IPS-18a (cell line): ENCODE results near the gene CNTN4.
"Not testable (repeated sequence)": the region's sequence is repeated elsewhere in the genome, so short reads cannot be mapped to it uniquely, and the experiment has no call there.

ENCODE experiments used
- H3K27ac ChIP-seq: one replicate; pipeline ENCODE4 v1.5.1; 2013; ENCODE audit warnings: low read length
- H3K27me3 ChIP-seq: one replicate; pipeline ENCODE4 v1.6.1; 2013; ENCODE audit warnings: mild to moderate bottlenecking, low read length; ENCODE audit not compliant: control insufficient read depth, insufficient read depth
- H3K36me3 ChIP-seq: one replicate; pipeline ENCODE4 v1.6.1; 2013; ENCODE audit warnings: low read depth, low read length; ENCODE audit not compliant: control insufficient read depth
- H3K4me1 ChIP-seq: one replicate; pipeline ENCODE4 v1.6.1; 2013; ENCODE audit warnings: low read depth, low read length; ENCODE audit not compliant: control insufficient read depth
- H3K4me3 ChIP-seq: one replicate; pipeline ENCODE4 v1.5.1; 2013; ENCODE audit warnings: low read length
- H3K9ac ChIP-seq: one replicate; pipeline ENCODE4 v1.6.1; 2013; ENCODE audit warnings: mild to moderate bottlenecking, low read length, moderate library complexity
- H3K9me3 ChIP-seq: one replicate; pipeline ENCODE4 v1.6.1; 2013; ENCODE audit warnings: low read depth, low read length; ENCODE audit not compliant: control insufficient read depth

CNTN4 gene

DNA sequence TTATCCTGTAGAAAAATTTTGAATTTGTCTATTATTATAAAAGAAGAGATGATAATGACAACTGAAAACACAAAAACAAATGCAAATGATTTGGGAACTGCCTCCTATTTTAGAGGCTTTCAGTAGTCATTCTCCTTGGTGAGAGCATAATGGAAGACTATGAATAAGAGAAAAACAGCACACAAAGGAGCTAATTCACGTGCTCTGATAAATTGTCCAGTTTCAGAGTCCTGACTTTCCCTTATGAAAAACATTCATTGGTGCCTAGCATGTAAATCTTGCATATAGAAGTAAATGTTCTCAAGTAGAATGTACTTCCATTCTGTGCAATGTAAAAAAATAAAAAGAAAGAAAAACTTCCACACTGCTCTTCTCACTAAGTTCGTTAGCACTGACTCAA lies 805.4 kb downstream of the CNTN4 start:
- no peak overlapping the region for H3K9ac ChIP-seq
- no peaks in the 10 kb centered on the region for H3K27me3 ChIP-seq
- H3K36me3 ChIP-seq, result no peaks in the 10 kb centered on the region
- H3K4me1 ChIP-seq, result peaks cover 24% of the 10 kb centered on the region
- no peak overlapping the region for H3K27ac ChIP-seq
- no peaks in the 10 kb centered on the region for H3K9me3 ChIP-seq
- H3K4me3 ChIP-seq, result no peak overlapping the region

DNA sequence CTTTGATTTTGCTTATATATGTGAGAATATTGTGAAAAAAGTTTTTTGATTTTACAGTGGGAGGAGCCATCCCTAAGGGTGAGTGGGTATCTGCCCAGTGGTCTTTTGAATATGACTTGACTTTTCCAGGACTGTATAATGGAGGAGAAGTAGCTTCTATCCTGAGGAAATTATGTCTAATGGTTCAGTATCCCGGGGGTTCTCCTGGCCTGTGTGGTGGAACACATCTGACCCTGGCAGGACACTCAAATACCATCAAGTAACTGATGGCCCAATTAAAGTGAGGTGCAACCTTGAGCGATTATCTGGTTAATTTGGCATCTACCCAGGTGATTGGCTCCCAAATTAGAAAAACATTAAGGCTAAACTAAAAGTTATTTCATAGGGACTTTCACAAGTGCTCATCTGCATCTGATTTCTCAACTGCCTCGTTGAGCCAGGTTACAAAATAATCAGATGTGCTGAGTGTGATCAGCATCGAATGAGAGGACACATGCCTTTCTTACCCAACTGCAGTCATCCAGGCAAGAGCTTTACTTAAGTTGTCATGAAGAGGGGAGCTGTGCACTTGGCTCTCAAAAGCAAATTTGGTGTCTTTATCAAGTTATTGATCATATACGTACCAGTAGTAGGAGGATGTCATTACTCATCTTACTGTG lies 810.2 kb downstream of the CNTN4 start:
- Histone ChIP-seq H3K4me3 (no peak overlapping the region), H3K9me3 (no peaks in the 10 kb centered on the region), H3K4me1 (peaks cover 5% of the 10 kb centered on the region), H3K9ac (no peak overlapping the region), H3K36me3 (no peaks in the 10 kb centered on the region), H3K27me3 (no peaks in the 10 kb centered on the region), H3K27ac (no peak overlapping the region)

DNA sequence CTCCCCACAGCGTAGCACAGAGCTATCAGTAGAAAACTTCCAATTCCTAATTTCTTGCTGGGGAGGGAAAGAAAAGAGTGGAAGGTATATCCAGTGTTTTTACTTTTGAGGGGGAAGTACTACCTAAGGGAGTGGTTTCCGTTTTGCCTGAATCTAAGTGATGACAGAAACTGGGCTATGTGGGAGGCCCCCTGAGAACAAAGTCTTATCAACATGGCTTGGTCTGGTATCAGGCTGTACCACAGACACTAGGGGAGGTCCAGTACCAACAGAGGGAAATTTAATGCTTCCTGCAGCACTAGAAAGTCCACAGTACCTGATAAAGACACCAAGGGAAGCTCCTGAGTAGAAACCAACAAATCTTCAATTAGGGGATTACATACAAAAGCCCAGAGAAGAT lies 812.3 kb downstream of the CNTN4 start:
- no peaks in the 10 kb centered on the region for H3K4me1 ChIP-seq
- H3K9me3 ChIP-seq, result no peaks in the 10 kb centered on the region
- no peaks in the 10 kb centered on the region for H3K36me3 ChIP-seq
- no peak overlapping the region for H3K27ac ChIP-seq
- H3K4me3 ChIP-seq, result no peak overlapping the region
- H3K9ac ChIP-seq, result no peak overlapping the region
- H3K27me3 ChIP-seq, result no peaks in the 10 kb centered on the region

DNA sequence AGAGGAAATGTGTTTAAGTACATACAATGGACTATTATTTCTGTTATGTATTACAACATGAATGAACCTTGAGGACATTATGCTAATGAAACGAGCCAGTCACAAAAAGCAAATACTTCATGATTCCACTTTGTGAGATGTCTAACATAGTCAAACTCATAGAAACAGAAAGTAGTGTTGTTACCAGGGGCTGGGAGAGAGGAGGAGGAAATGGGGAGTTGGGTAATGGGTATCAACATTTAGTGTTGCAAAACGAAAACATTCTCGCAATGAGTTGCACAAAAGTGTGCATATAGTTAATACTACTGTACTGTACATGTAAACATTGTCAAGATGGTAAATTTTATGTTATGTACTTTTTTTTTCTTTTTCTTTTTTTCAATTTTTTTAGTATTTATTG lies 817.2 kb downstream of the CNTN4 start:
- Histone ChIP-seq H3K4me1 (no peaks in the 10 kb centered on the region), H3K9ac (no peak overlapping the region), H3K36me3 (no peaks in the 10 kb centered on the region), H3K4me3 (no peak overlapping the region), H3K27ac (no peak overlapping the region), H3K9me3 (no peaks in the 10 kb centered on the region), H3K27me3 (no peaks in the 10 kb centered on the region)

DNA sequence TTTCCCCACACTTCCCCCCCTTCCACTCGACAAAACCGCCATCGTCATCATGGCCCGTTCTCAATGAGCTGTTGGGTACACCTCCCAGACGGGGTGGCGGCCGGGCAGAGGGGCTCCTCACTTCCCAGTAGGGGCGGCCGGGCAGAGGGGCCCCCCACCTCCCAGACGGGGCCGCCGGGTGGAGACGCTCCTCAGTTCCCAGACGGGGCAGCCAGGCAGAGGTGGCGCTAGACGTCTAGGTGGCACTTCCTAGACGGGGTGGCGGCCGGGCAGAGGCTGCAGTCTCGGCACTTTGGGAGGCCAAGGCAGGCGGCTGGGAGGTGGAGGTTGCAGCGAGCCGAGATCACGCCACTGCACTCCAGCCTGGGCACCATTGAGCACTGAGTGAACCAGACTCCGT lies 818.0 kb downstream of the CNTN4 start:
- H3K4me1 ChIP-seq, H3K36me3 ChIP-seq: not testable (repeated sequence)

DNA sequence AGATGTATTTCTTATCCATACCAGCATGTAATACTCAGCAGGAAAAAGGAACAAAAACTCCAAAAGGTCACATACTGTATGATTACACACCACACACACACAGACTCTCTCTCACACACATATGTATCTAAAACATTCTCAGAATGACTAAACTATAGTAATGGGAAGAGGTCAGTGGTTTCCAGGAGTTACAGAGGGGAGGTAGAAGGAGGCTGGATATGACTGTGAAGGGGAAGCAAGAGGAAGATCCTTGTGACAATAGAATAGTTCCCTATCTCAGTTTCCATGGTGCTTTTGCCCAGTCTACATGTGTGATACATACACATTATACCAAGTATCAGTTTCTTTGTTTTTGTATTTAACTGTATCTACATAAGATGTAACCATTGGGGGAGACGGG lies 821.4 kb downstream of the CNTN4 start:
- no peak overlapping the region for H3K4me3 ChIP-seq
- no peak overlapping the region for H3K9ac ChIP-seq
- H3K36me3 ChIP-seq, result no peaks in the 10 kb centered on the region
- no peaks in the 10 kb centered on the region for H3K9me3 ChIP-seq
- no peaks in the 10 kb centered on the region for H3K27me3 ChIP-seq
- no peak overlapping the region for H3K27ac ChIP-seq
- peaks cover 5% of the 10 kb centered on the region for H3K4me1 ChIP-seq

More for the DNA sequence above, 818.0 kb downstream of the CNTN4 start:
- not testable (repeated sequence) for H3K27me3 ChIP-seq, H3K27ac ChIP-seq, H3K9me3 ChIP-seq, H3K9ac ChIP-seq, H3K4me3 ChIP-seq

DNA sequence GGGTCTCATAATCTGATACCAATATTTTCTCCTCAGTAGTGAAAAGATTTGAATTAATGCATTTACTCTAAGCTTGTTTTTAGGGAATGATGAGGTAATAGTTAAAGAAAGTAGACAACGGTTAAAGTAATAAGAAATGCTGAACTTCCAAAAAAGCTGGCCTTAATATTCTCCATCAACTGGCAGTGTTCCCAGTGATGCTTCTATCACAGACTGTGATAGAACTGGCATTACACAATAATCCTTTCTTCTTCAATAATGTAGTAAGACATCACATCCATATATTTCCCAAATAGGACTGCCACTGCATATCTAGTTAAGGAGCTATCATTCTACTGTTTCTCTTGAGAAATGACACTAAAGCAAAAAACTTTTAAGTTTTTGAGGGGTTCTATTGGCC lies 822.8 kb downstream of the CNTN4 start:
- Histone ChIP-seq H3K36me3 (no peaks in the 10 kb centered on the region), H3K9me3 (no peaks in the 10 kb centered on the region), H3K27ac (no peak overlapping the region), H3K4me1 (peaks cover 5% of the 10 kb centered on the region), H3K4me3 (no peak overlapping the region), H3K27me3 (no peaks in the 10 kb centered on the region), H3K9ac (no peak overlapping the region)

DNA sequence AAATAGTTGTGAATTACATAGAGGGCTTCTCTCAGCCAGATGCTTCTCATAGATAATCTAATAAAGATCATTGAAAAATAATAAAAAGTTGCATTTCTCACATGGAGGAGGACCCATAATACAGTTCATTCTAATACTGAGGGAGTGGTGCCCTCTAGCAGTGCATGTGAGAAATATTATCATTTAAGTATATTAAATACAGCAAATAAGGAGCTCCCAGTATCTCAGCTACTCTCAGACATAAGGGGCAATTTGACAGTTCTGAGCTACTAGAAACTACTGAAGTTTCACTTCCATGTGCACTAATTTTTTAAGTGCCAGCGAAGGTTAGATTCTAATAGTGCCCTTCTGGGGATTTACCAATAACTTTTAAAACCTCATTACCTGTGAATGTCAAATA lies 823.2 kb downstream of the CNTN4 start:
- no peaks in the 10 kb centered on the region for H3K27me3 ChIP-seq
- no peak overlapping the region for H3K27ac ChIP-seq
- peaks cover 5% of the 10 kb centered on the region for H3K4me1 ChIP-seq
- H3K4me3 ChIP-seq, result no peak overlapping the region
- no peak overlapping the region for H3K9ac ChIP-seq
- H3K36me3 ChIP-seq, result no peaks in the 10 kb centered on the region
- no peaks in the 10 kb centered on the region for H3K9me3 ChIP-seq

DNA sequence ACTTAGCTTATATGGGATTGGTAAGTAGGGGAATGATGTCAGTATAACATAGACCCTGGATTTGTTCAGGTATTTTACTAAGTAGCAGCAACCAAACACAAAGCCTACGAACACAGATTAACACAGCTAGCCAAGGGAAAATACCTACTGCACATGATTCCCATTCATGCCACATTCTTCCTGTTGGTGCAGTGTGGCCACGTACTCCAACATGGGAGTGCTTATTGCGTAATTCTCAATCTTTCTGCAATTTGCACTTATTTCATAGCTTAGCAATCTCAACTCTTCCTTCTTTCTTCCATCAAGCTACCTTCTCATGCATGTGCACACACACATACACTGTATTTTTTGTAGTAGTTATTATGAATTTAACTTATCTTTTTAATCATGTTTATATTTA lies 824.7 kb downstream of the CNTN4 start:
- Histone ChIP-seq H3K9ac (no peak overlapping the region), H3K36me3 (no peaks in the 10 kb centered on the region), H3K27me3 (no peaks in the 10 kb centered on the region), H3K9me3 (no peaks in the 10 kb centered on the region), H3K4me3 (no peak overlapping the region), H3K27ac (no peak overlapping the region), H3K4me1 (peaks cover 5% of the 10 kb centered on the region)

DNA sequence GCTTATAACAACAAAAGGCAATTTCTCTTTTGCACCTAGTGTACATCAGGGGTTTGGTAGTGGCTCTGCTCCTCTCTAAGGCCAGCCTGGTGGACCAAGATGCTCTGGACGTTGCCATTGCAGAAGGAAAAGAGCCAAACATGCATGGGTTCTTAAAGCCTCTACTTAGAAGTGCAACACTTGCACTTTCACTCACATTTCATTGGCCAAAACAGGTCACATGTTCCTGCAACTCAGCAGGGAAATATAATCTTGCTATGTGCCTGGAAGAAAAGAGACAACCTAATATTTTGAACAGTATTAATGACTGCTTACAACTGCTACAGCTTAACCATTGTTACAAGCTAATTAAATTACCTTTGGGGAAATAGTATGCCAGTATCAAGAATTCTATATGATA lies 828.6 kb downstream of the CNTN4 start:
- Histone ChIP-seq H3K9ac (no peak overlapping the region), H3K4me3 (no peak overlapping the region), H3K9me3 (no peaks in the 10 kb centered on the region), H3K27me3 (no peaks in the 10 kb centered on the region), H3K27ac (no peak overlapping the region), H3K4me1 (peaks cover 5% of the 10 kb centered on the region), H3K36me3 (no peaks in the 10 kb centered on the region)

DNA sequence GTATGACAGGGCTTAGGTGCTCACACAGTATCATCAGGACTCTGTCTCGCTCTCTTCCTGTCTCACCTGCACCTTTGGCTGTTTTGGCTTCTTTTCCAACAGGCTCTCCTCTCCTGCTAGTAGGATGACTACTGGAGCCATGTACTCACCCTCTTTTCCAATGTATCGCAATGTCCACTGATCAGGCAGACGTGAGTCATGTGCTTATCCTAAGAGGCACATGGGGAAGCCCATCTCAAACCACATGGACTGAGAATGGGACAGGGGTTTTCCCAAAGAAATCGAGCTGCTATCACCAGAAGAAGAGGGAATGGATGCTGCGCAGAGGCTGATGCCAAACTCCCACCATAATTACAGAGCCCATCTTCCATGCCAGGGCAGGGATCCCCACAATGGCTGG lies 830.9 kb downstream of the CNTN4 start:
- H3K9me3 ChIP-seq, result no peaks in the 10 kb centered on the region
- no peaks in the 10 kb centered on the region for H3K36me3 ChIP-seq
- no peaks in the 10 kb centered on the region for H3K4me1 ChIP-seq
- H3K9ac ChIP-seq, result no peak overlapping the region
- H3K4me3 ChIP-seq, result no peak overlapping the region
- H3K27ac ChIP-seq, result no peak overlapping the region
- H3K27me3 ChIP-seq, result no peaks in the 10 kb centered on the region

DNA sequence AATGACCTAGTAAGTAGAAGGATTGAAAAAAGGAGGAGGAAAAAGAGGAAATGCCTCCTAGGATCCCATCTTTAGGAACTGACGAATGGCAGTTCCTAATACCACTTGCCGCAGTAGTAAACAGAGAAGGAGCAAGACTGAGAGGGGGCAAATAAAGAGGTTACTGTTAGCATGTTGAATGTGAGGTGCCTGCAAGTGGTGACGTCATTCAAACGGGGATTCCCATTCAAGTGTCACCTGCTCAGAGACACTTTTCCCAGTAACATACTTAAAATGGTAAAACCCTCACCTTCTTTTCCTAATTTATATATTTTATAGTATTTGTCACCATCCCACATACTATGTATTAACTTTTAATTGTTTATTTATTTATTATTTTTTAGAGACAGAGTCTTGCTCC lies 832.6 kb downstream of the CNTN4 start:
- Histone ChIP-seq H3K9me3 (no peaks in the 10 kb centered on the region), H3K27ac (no peak overlapping the region), H3K36me3 (no peaks in the 10 kb centered on the region), H3K4me1 (no peaks in the 10 kb centered on the region), H3K9ac (no peak overlapping the region), H3K27me3 (no peaks in the 10 kb centered on the region), H3K4me3 (no peak overlapping the region)
